Mesodermal cell (in vitro differentiated cells): ENCODE results near the gene SHC1.

Source experiments
- H3K27ac ChIP-seq: 2 replicates; pipeline ENCODE4 v1.7.0; 2013; ENCODE audit warnings: mild to moderate bottlenecking, low read depth, low read length, moderate library complexity; ENCODE audit not compliant: severe bottlenecking
- H3K36me3 ChIP-seq: 2 replicates; pipeline ENCODE4 v1.7.1; 2013; ENCODE audit warnings: mild to moderate bottlenecking, low read length, moderate library complexity; ENCODE audit not compliant: control insufficient read depth, insufficient read depth
- H3K4me1 ChIP-seq: one replicate; pipeline ENCODE4 v1.7.1; 2013; ENCODE audit warnings: mild to moderate bottlenecking, low read length; ENCODE audit not compliant: insufficient read depth, control insufficient read depth, poor library complexity, severe bottlenecking
- H3K4me3 ChIP-seq: 2 replicates; pipeline ENCODE4 v1.7.0; 2013; ENCODE audit warnings: low read length, control low read depth, mild to moderate bottlenecking; ENCODE audit not compliant: insufficient read depth, poor library complexity, severe bottlenecking; ENCODE audit errors: extremely low read depth
- H3K9me3 ChIP-seq: 2 replicates; pipeline ENCODE4 v1.7.1; 2013; ENCODE audit warnings: mild to moderate bottlenecking, low read length, moderate library complexity; ENCODE audit not compliant: control insufficient read depth
- WGBS, 2 experiments: methylation state at CpG; one replicate each; pipeline ENCODE4 v1.1.5; 2013; ENCODE audit warnings: missing lambda C conversion rate in 2 of 2; ENCODE audit not compliant: insufficient coverage in 2 of 2; 5-methylcytosine and 5-hydroxymethylcytosine counted together

Gene SHC1

GRCh38 chr1:154941333-154942013, 29.1 kb downstream of the SHC1 start:
- Histone ChIP-seq H3K4me3 (no peak overlapping the region), H3K4me1 (peaks cover 11% of the 10 kb centered on the region), H3K36me3 (peaks cover 19% of the 10 kb centered on the region), H3K9me3 (no peaks in the 10 kb centered on the region), H3K27ac (peak overlapping the region; percentile 16)
- WGBS, 2 experiments, result 70 to 85% methylated on average over 3 to 4 of the region's 5 CpGs

GRCh38 chr1:154940651-154941194, 29.8 kb downstream of the SHC1 start:
- H3K36me3 ChIP-seq, result peaks cover 13% of the 10 kb centered on the region
- WGBS, 2 experiments, result 94% methylated on average over 7 to 8 of the region's 8 CpGs
- peaks cover 11% of the 10 kb centered on the region for H3K4me1 ChIP-seq
- no peaks in the 10 kb centered on the region for H3K9me3 ChIP-seq
- no peak overlapping the region for H3K27ac ChIP-seq
- no peak overlapping the region for H3K4me3 ChIP-seq

DNA sequence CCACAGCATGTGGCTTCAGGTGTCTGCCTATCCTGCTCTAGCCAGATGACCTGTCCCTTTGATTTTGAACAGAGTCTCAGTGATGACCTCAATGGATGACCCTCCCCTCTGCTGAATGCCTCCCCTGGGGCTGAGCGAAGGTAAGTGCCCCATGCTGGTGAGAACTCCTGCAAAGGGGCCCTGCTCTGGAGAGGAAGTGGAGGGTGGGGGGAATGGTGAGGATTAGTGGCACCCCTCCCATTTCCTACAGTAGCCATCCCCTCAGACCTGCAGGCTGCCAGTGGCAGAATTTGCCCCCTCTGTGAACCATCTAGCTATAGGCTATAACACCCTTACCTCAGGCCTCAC, 30.4 kb downstream of the SHC1 start:
- H3K9me3 ChIP-seq, result no peaks in the 10 kb centered on the region
- peaks cover 11% of the 10 kb centered on the region for H3K4me1 ChIP-seq
- H3K36me3 ChIP-seq, result peaks cover 9% of the 10 kb centered on the region
- no peak overlapping the region for H3K4me3 ChIP-seq
- H3K27ac ChIP-seq, result no peak overlapping the region
- no CpG with 5 or more reads among the region's 1 CpG for WGBS, 2 experiments

- Histone ChIP-seq H3K4me1 (peaks cover 11% of the 10 kb centered on the region), H3K27ac (no peak overlapping the region), H3K9me3 (no peaks in the 10 kb centered on the region), H3K36me3 (no peaks in the 10 kb centered on the region), H3K4me3 (no peak overlapping the region)
- 95 to 98% methylated on average over 7 of the region's 7 CpGs for WGBS, 2 experiments
Measured at GRCh38 chr1:154938604-154939399, 31.7 kb downstream of the SHC1 start.

- H3K27ac ChIP-seq, result peak overlapping the region; percentile 100
- H3K4me3 ChIP-seq, result peak overlapping the region; percentile 59
- WGBS, 2 experiments, result 94 to 96% methylated on average over 6 to 7 of the region's 8 CpGs
Measured at GRCh38 chr1:154937988-154938386, 32.6 kb downstream of the SHC1 start.

DNA sequence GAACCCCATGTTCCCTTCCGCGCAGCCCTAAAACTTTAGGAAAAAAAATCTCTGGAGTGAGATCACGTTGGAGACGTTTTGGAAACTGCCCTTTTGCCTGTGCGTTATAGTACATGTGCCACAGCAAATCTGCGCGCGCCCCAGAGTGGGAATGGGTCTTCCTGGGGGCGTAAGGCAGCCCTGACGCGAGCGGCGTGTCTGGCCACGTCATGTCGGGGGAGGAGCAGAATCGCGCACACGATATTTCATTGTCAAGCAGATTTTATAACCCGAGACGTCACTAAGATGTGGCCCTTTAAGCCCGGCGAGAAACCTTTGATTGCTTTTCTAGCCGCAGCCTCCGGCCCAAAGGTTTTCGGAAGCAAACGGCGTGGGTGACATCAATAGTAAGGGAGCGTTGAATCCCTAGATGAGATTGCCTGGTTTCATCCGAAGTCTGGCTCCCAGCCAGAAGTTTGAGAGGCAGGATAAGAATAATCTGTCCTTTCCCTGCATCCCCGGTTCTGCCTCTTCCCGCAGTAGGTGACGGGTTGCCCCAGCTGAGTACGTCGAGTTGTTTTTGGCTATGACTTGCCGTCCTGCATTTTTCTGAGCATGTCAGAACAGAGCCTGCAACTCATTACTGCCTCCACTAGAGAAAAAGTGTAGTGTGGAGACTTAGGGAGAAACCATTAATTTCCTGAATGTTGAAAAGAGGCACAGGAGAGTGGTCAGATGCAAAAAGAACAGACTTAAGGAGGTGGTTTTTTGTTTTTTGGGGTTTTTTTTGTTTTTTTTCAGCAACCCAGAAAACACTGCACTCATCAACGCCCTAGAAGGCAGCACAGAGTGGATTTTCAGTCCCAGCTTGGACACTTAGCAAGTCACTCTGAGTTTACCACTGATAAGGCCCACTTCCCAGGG, 33.2 kb downstream of the SHC1 start:
- 0% methylated on average over 29 to 34 of the region's 36 CpGs for WGBS, 2 experiments
- H3K9me3 ChIP-seq, result no peaks in the 10 kb centered on the region

More at GRCh38 chr1:154937988-154938386, 32.6 kb downstream of the SHC1 start:
- H3K9me3 ChIP-seq, result no peaks in the 10 kb centered on the region
- no peaks in the 10 kb centered on the region for H3K36me3 ChIP-seq
- peaks cover 11% of the 10 kb centered on the region for H3K4me1 ChIP-seq

DNA sequence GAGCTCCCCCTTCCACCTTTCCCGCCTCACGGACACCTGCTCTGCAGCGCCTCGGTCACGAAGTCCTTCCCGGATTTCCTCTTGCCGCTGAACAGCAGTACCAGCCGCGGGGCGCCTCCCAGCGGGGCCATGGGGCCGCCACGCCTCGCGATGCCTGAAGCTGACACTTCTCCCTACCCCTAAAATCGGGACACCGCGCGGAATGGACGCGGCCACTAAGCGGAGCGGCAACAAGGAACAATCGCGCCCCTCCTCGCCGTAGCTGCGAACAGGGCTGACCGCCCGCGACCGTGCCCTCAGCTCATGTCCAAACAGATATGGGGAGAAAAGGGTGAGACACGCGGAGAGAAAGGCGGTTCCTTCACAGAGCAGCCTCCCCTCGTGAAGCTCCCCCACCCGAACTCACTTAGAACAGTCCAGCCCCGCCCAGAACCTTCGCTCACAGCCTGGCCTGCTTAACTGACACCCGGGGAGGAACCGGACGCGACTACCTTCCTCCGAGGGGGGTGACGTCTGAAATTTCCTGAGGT, 33.9 kb downstream of the SHC1 start, which contains the start of gene PMVK:
PMVK (minus strand) TSS at position 165 of the 530 bp plus-strand sequence; CDS start at position 131, 34 bp downstream.
- Histone ChIP-seq H3K4me1 (peaks cover 6% of the 10 kb centered on the region), H3K9me3 (no peaks in the 10 kb centered on the region), H3K36me3 (no peaks in the 10 kb centered on the region), H3K4me3 (peak within 1 kb of the TSS; percentile 59), H3K27ac (peak within 1 kb of the TSS; percentile 100)
- WGBS, 2 experiments, result 0 to 1% methylated on average over 33 to 36 of the region's 45 CpGs

More for the DNA sequence above, 33.2 kb downstream of the SHC1 start:
- Histone ChIP-seq H3K4me1 (peaks cover 11% of the 10 kb centered on the region), H3K4me3 (peak overlapping the region; percentile 59), H3K27ac (peak overlapping the region; percentile 100), H3K36me3 (no peaks in the 10 kb centered on the region)

DNA sequence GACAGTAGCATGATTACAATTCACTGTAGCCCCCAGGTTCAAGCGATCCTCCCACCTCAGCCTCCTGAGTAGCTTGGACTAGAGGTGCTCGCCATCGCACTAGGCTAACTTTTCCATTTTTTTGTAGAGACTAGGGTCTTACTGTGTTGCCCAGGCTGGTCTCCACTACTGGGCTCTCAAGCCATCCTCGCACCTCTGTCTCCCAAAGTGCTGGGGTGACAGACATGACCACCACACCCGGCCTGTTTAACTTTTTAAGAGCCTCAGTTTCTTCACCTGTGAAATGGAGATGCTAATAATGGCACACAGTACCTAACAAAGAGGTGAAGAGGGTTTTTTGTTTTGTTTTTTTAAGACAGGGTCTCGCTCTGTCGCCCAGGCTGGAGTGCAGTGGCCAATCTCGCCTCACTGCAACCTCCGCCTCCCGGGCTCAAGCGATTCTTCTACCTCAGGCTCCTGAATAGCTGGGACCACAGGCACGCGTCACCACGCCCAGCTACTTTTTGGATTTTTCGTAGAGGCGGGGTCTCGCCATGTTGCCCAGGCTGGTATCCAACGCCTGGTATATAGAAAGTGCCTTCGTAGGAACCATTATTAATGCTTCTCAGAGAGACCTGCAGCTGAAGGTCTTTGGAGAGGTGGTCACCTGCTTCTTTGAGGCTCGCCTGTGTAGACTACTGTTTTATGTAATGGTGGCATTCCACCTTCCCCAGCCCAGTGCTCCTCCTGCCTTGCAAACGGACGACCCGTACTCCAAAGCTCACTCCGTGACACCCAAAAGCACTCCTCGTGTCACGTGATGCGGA, 34.6 kb downstream of the SHC1 start:
- peak overlapping the region; percentile 100 for H3K27ac ChIP-seq
- no peaks in the 10 kb centered on the region for H3K4me1 ChIP-seq
- 58 to 65% methylated on average over 22 of the region's 27 CpGs for WGBS, 2 experiments
- no peaks in the 10 kb centered on the region for H3K9me3 ChIP-seq
- H3K4me3 ChIP-seq, result peak overlapping the region; percentile 59
- H3K36me3 ChIP-seq, result no peaks in the 10 kb centered on the region

GRCh38 chr1:154934358-154934948, 36.1 kb downstream of the SHC1 start:
- 88 to 94% methylated on average over 4 to 5 of the region's 5 CpGs for WGBS, 2 experiments
- Histone ChIP-seq H3K9me3 (no peaks in the 10 kb centered on the region), H3K4me1 (no peaks in the 10 kb centered on the region), H3K4me3 (no peak overlapping the region), H3K36me3 (no peaks in the 10 kb centered on the region), H3K27ac (no peak overlapping the region)
